Glomerular visceral epithelial cell (primary cell): Measurements from ENCODE around the gene FAM193A.
"Not testable (repeated sequence)": the region's sequence is repeated elsewhere in the genome, so short reads cannot be mapped to it uniquely, and the experiment has no call there.

ENCODE experiments used
- DNase-seq: peaks from one replicate; pipeline ENCODE4 v3.0.0-alpha.2; 2016; ENCODE audit errors: extremely low spot score

FAM193A gene

GRCh38 chr4:2651998-2652397 is 115.6 kb downstream of the FAM193A start:
- no peak for DNase-seq

GRCh38 chr4:2652415-2653160 is 116.1 kb downstream of the FAM193A start:
- DNase-seq: no peak

GRCh38 chr4:2660596-2661211 is 124.3 kb downstream of the FAM193A start:
- DNase-seq: no peak

- DNase-seq: peak; percentile 41
Measured at GRCh38 chr4:2662598-2662997, 126.2 kb downstream of the FAM193A start.

GRCh38 chr4:2663275-2663674 is 126.8 kb downstream of the FAM193A start:
- no peak for DNase-seq

- DNase-seq: no peak
Measured at GRCh38 chr4:2666722-2667247, 130.3 kb downstream of the FAM193A start.

- no peak for DNase-seq
Measured at GRCh38 chr4:2667428-2667827, 131.0 kb downstream of the FAM193A start.

- peak; percentile 27 for DNase-seq
Measured at GRCh38 chr4:2671267-2671895, 134.9 kb downstream of the FAM193A start.

GRCh38 chr4:2672082-2672481 is 135.6 kb downstream of the FAM193A start:
- DNase-seq: no peak

- no peak for DNase-seq
Measured at GRCh38 chr4:2672700-2673099, 136.3 kb downstream of the FAM193A start.

- DNase-seq: no peak
Measured at GRCh38 chr4:2673157-2673556, 136.7 kb downstream of the FAM193A start.

GRCh38 chr4:2679762-2680161 is 143.3 kb downstream of the FAM193A start:
- DNase-seq: not testable (repeated sequence)

- DNase-seq: no peak
Measured at GRCh38 chr4:2684486-2684885, 148.0 kb downstream of the FAM193A start.

GRCh38 chr4:2685541-2685940 is 149.1 kb downstream of the FAM193A start:
- DNase-seq: no peak

- no peak for DNase-seq
Measured at GRCh38 chr4:2686379-2687265, 150.2 kb downstream of the FAM193A start.

- no peak for DNase-seq
Measured at GRCh38 chr4:2688281-2688680, 151.8 kb downstream of the FAM193A start.

GRCh38 chr4:2688697-2689096 is 152.2 kb downstream of the FAM193A start:
- DNase-seq: no peak

GRCh38 chr4:2689114-2689513 is 152.7 kb downstream of the FAM193A start:
- DNase-seq: no peak

- DNase-seq: no peak
Measured at GRCh38 chr4:2689825-2690700, 153.6 kb downstream of the FAM193A start.

GRCh38 chr4:2691313-2691712 is 154.9 kb downstream of the FAM193A start:
- DNase-seq: no peak

GRCh38 chr4:2691952-2692435 is 155.5 kb downstream of the FAM193A start:
- no peak for DNase-seq
